Nephron (organoid): Measurements from ENCODE around the gene FKRP.
A peak's percentile ranks its signal among the peaks of the same experiment; 100 is the strongest.

Source experiments
- H3K27ac Mint-ChIP-seq, 3 experiments: 2 replicates each; pipeline ENCODE4 v1.8.0; 2020; ENCODE audit warnings: mixed read lengths in 3 of 3, mild to moderate bottlenecking in 2 of 3, moderate library complexity in 1 of 3
- H3K27me3 Mint-ChIP-seq: 2 replicates; pipeline ENCODE4 v1.8.0; 2021; ENCODE audit warnings: low read depth, mild to moderate bottlenecking, moderate library complexity, mixed read lengths
- H3K36me3 Mint-ChIP-seq: 2 replicates; pipeline ENCODE4 v1.8.0; 2020; ENCODE audit warnings: low read depth, mixed read lengths
- H3K4me1 Mint-ChIP-seq: 2 replicates; pipeline ENCODE4 v1.8.0; 2020; ENCODE audit warnings: mixed read lengths
- H3K4me3 Mint-ChIP-seq, 3 experiments: 2 replicates each; pipeline ENCODE4 v1.8.0; 2020; ENCODE audit warnings: mild to moderate bottlenecking in 3 of 3, mixed read lengths in 3 of 3, moderate library complexity in 2 of 3
- H3K9me3 Mint-ChIP-seq: 2 replicates; pipeline ENCODE4 v1.8.0; 2020; ENCODE audit warnings: mixed read lengths
- CTCF ChIP-seq, 3 experiments: fragments of 200-600 bp; sonication (generic); IDR thresholded peaks; one replicate each; pipeline ENCODE4 v1.5.0; 2021; ENCODE audit warnings: antibody characterized with exemption in 3 of 3; ENCODE audit not compliant: unreplicated experiment in 3 of 3

FKRP gene

DNA sequence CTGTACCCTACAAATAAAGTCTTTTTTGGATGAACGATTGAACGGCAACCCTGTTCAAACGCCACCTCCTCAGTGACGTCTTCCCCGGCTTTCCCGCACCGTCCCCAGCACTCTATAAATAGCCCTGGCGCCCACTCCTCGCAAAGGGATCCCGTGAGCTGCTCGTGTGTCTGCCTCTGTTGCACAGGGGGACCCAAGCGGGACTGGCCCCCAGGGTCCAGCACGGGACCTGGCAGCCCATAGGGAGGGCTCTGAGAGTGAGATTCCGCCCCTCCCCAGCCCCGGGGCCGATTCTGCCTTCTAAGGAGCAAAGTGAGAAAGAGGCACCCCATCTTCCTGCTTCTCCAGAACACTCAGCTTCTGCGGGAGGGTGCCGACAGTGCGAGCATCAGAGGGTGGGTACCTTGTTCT, 8.1 kb upstream of the FKRP start:
- Mint-ChIP-seq H3K36me3 (peaks cover 42% of the 10 kb centered on the region), H3K4me3 (no peak overlapping the region), H3K4me1 (peaks cover 47% of the 10 kb centered on the region), H3K27ac (no peak overlapping the region), H3K27me3 (no peaks in the 10 kb centered on the region), H3K9me3 (no peaks in the 10 kb centered on the region)
- TF ChIP-seq CTCF (IDR thresholded peaks at IDR 0.05; ENCODE audit: unreplicated experiment in 3 of 3) = no peak

DNA sequence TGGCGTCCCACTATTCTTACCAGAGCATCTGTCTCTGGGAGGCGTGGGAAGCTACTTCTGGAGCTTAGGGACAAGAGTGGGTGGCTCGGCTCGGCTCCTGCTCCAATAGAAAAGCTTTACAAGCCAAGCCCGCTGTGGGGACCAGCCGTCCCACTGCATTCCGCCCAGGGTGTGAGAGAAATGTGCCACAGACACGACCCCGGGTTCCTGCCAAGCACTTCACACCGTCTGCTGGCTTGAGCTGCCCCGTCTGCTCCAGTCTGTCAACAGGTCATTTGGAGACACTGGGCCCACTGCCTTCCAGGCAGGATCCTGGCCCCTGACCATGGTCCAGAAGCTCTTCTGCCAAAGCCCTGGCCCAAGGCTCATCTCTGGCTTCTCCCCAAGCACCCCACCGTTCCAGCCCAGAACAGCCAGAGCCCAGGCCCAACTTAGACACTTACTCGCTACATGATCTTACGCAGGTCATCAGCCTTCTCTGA, 6.5 kb upstream of the FKRP start:
- peaks cover 59% of the 10 kb centered on the region for H3K4me1 Mint-ChIP-seq
- peak overlapping the region; percentile 21 to 48 (median 47) for H3K27ac Mint-ChIP-seq
- peaks cover 34% of the 10 kb centered on the region for H3K36me3 Mint-ChIP-seq
- peak overlapping the region in 1 of 3 experiments; percentile 11 for H3K4me3 Mint-ChIP-seq
- no peaks in the 10 kb centered on the region for H3K27me3 Mint-ChIP-seq
- no peak for TF ChIP-seq CTCF (IDR thresholded peaks at IDR 0.05; ENCODE audit: unreplicated experiment in 3 of 3)
- H3K9me3 Mint-ChIP-seq = no peaks in the 10 kb centered on the region

DNA sequence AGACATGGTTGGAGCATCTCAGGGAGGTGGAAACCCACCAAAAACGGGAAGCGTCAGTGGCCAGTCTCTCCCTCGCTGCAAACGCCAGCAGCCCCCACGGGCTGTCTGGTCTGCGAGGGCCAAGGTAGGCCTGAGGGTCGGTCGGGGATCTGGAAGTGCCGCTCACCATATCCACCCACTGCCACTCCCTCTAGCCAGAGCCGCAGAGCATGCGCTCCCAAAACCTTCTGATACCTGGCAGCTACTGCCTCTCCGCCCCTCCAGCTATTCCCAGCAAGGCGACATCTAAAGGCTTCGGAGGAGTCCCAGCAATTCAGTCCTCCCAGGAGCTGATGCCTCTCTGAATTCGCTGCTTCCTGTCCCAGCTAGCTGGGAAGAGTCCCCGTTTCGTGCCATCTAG, 4.4 kb upstream of the FKRP start:
- H3K4me3 Mint-ChIP-seq = peak overlapping the region in 1 of 3 experiments; percentile 22
- H3K27me3 Mint-ChIP-seq = no peaks in the 10 kb centered on the region
- H3K27ac Mint-ChIP-seq = no peak overlapping the region
- H3K9me3 Mint-ChIP-seq = no peaks in the 10 kb centered on the region
- no peak for TF ChIP-seq CTCF (IDR thresholded peaks at IDR 0.05; ENCODE audit: unreplicated experiment in 3 of 3)
- peaks cover 69% of the 10 kb centered on the region for H3K4me1 Mint-ChIP-seq
- H3K36me3 Mint-ChIP-seq = peaks cover 32% of the 10 kb centered on the region

GRCh38 chr19:46742926-46743480, 2.9 kb upstream of the FKRP start:
- peak overlapping the region in 1 of 3 experiments; percentile 59 for H3K27ac Mint-ChIP-seq
- H3K27me3 Mint-ChIP-seq = no peaks in the 10 kb centered on the region
- H3K4me1 Mint-ChIP-seq = peaks cover 62% of the 10 kb centered on the region
- peak overlapping the region; percentile 63 to 79 (median 68) for H3K4me3 Mint-ChIP-seq
- H3K36me3 Mint-ChIP-seq = peaks cover 17% of the 10 kb centered on the region
- no peaks in the 10 kb centered on the region for H3K9me3 Mint-ChIP-seq
- no peak for TF ChIP-seq CTCF (IDR thresholded peaks at IDR 0.05; ENCODE audit: unreplicated experiment in 3 of 3)

DNA sequence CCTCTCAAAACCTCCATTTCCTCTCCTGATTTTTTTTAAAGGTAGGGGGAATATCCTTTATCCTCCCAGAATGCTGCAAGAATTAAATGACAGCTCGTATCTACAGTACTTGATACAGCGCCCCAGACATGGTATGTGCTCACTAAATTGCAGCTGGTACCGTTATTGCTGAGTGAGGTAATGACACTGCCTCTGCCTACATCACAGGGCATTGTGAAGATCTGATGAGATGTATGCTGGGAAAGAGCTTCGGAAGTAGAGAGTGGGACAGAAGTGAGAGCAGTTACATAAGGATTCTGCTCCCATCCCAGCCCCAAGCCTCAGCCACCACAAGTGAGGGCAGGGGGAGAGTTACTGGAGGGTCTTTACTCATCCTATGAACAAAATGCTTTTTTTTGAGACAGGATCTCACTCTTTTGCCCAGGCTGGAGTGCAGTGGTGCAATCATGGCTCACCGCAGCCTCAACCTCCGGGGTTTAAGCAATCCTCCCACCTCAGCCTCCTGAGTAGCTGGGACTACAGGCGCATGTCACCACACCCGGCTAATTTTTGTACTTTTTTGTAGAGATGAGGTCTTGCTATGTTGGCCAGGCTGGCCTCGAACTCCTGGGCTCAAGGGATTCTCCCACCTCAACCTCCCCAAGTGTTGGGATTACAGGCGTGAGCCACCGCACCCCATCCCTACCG, 1.7 kb upstream of the FKRP start:
- Mint-ChIP-seq H3K4me3 (peak overlapping the region; percentile 96 to 99 (median 98)), H3K27me3 (no peaks in the 10 kb centered on the region), H3K9me3 (no peaks in the 10 kb centered on the region), H3K36me3 (peaks cover 20% of the 10 kb centered on the region), H3K27ac (peak overlapping the region; percentile 26 to 81 (median 59)), H3K4me1 (peaks cover 59% of the 10 kb centered on the region)
- TF ChIP-seq CTCF (IDR thresholded peaks at IDR 0.05; ENCODE audit: unreplicated experiment in 3 of 3) = no peak
